ENCODE data around the gene EDA.

EDA gene

DNA sequence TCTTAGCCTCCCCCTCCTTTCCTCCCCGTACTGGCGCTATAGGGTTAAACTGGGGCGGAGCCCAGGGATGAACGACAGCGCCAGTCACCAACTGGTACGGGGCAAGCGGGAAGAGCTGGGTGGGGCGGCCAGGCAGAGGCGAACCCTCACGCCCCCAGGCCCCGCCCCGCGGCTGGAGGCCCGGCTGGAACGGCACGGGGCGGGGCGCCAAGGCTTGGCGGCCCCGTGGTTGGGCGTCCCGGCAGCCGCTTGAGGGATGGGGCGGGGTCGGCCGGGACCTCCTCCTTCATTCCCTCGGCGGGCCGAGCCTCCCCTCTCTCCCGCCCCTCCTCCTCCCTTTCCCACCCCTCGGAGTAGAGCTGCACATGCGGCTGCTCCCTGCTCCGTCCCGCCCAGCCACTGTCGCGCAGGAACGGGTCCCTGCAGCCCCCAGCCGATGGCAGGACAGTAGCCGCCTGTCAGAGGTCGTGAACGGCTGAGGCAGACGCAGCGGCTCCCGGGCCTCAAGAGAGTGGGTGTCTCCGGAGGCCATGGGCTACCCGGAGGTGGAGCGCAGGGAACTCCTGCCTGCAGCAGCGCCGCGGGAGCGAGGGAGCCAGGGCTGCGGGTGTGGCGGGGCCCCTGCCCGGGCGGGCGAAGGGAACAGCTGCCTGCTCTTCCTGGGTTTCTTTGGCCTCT, at the start of gene EDA:
Gene EDA (plus strand): TSS at position 335 of the 678 bp plus-strand sequence.
- DNase-seq = peak; percentile 54

DNA sequence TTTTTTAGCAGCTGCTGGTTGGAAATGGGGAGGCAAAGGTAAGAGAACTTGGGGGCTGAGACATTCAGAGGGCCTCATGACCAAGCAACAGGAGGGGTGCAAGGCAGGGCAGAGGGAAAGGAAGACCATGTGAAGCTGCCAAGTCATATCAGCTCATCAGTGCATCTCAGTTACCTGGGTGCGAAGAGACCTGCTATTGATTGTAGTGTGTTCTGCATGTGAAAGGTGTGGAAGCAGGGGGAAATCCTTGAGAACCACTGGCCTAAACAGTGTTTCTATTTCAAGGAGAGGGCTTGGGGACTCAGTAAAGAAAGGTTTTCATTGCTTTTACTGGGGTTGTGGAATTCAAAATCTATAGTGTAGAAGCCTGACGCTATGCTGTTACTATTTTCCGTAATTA, 47.1 kb upstream of the EDA start:
- DNase-seq = no peak

DNA sequence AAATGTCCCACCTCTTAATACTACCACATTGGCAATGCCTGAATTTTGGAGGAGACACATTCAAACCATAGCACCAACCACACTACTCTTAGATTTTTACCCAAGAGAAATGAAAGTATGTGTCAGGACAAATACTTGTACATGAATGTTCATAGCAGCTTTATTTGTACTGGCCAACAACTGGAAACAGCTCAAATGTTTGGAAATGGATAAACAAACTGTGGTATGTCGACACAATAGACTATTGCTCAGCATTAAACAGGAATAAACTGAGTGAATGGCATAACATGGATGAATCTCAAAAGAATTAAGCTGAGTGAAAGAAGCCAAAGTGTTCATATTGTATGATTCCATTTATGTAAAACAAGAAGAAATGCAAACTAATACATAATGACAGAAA, 18.5 kb upstream of the EDA start:
- no peak for DNase-seq

DNA sequence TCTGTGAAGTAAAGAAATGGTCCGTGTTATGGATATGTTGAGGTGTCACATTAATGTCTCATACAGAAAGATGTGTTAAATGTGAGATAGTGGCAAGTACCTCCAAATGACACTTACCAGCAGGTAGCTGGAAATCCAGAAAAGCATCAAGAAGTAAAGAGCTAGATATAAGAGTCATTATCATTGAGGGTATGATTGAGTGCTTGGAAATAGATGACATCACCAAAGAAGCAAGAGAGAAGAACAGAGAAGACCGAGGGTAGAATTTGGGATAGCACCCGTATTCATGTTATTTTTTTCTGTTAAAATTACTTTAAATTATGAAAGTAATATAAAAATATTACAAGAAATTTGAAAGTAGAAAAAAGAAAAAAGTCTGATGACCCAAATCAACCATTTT, 15.7 kb upstream of the EDA start:
- DNase-seq = no peak

DNA sequence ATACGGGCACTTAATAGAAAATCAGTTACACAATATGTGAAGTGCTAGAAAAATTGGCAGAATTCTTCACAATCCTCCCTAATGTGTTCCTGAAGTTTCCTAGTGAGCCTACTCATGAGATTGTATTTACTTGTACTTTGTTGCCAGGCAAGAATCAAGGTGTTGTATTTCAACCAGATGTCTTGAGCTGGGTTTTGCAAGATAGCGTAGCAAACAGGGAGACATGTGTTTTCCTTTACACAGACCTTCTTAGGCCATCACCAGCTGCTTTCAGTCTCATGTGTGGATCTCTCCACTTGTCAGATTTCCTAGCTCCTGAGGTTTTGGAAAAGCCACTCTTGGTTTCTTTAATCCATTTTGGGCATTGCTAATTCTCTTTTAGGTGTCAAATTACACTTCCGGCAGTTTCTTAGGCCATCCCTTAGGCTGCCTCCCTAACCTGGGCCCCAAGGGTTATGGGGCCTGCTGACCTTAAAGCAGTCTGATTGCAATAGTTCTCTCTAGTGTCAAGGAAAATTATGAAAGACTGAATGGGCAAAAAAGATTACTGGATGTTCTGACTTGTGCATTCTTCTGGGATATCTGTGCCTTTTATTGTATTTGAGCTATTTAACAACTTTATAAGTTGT, 12.2 kb upstream of the EDA start:
- DNase-seq = no peak

DNA sequence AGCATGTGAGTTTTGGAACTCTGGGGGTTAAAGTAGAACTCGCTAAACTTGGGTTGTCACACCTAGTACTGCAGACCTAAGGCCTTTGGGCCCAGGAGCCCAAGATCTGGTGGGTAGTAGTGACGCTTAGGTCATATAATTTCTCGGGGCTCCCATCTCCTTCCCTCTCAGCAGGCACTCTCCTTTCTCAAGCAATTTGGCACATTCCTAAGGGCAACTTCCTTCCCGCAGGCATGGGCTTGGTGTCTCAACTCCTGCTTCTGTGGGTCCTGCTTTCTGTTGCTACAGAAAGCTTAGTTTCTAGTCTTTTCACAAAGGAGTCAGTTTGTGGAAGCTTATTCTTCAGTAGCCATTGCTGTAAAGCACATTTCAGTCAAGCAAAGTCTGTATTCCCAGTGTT, 10.4 kb upstream of the EDA start:
- DNase-seq = no peak

DNA sequence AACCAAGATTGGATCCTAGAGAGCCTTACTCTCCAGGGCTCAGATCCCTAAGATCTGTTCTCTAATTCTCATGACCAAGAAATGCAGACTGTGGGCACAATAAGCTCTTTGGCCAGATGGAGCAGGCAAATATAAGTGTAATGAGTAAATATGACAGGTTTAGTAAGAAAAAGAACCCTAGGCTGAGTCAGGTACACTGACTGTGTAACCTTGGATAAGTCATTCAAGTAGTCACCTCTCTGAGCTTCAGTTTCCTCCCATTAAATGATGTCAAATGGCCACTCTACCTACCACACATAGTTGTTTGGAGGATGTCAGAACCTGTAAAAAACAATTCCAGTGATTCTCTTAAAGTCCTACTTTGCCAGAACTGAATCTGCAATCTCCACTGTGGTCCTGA, 8.3 kb upstream of the EDA start:
- no peak for DNase-seq

DNA sequence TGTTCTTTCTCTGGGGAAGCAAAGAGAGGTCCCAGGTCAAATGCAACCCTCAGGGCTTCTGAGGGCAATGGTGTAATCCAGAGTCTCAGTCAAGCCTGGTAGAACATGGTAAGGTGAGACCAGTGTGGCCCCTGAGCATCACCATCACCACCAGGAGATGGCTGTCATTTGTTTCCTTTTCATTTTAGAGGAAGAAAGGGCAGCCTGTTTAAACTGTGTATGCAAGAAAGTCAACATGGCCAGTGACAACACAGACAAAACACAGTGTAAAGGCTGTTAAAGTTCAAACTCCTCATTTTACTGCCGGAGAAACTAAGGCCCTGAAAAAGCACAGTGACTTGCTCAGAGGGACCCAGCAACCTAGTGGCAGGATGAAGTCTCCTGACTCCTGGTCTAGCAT, 2.0 kb upstream of the EDA start:
- DNase-seq = no peak

DNA sequence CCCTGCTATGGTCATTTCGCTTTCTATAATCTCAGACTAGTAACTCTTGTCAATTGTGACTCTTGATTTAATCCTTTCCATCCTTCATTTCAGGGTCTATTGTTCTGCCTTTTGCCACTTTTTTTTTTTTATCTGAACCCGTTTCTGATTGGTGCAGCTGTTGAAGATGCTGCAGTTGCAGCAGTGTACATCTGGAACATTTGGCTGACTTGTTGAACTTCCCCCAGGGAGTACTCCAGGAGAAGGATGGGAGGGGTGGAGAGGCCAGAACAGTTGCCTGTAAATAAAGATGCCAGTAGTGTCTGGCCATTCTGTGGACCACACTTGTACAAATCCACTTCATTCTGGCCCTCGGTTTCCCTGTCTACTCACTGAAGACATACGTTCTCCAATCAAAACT, 1.0 kb upstream of the EDA start:
- DNase-seq = no peak

DNA sequence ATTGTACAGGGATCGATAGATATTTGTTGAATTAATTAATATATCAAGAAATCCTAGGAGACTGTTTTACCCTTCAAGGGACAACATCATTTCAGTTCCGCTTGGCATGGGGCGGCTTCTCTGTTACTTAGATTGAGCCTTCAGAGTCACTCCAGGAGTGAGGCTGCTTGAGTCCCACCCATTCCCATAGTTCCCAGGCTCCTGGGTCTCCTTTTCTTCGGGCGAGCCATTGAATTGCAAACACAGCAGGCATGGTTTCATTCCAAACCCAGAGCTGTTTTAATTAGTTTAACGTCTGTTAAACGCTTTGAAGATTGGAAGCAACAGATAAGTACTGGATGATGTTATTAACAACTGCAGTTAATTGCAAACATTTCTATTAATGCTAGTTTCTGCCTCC, 571 bp upstream of the EDA start:
- DNase-seq = no peak

DNA sequence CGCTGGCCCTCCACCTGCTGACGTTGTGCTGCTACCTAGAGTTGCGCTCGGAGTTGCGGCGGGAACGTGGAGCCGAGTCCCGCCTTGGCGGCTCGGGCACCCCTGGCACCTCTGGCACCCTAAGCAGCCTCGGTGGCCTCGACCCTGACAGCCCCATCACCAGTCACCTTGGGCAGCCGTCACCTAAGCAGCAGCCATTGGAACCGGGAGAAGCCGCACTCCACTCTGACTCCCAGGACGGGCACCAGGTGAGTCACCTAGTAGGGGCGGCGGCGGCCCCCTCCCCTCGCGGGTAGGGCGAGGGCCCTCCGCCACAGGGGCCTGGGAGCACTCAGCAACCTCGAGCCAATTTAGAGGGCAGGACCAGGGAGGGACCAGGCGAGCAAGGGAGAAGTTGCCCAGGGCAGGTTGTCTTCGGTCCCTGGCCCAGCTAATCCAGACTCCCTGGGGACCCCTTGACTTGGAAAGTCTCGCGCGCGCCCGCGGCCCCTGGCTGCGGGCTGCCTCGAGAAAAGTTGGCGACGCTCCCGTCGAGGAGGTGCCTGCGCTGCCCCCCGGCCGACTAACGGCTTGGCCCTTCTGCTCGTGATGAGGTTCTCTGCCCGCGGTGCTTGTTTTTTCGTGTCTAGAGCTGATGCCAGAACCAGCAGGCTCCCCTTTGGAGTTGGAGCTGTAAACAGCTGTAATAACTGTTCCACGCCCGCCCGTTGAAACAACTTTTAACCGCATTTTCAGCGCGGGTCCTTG, 717 bp downstream of the EDA start:
- DNase-seq = peak; percentile 29

DNA sequence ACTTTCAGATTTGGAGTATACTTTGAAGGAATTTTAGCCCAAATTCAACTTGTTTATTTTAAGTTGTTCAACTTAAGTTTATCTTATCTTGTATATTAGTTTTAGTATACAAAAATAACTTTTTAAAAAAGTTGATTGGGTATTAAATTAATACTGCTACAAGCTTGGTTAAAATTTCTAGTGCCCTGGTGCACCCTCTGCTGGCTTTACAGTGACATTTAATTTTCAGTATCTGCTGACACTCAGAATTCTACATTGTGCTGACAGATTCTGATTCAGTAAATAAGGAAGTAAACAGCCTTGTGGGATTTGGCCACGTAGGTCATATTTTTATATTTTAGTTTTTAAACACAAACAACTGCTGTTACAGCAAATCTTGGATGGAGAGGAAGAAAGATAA, 2.9 kb downstream of the EDA start:
- DNase-seq = no peak

DNA sequence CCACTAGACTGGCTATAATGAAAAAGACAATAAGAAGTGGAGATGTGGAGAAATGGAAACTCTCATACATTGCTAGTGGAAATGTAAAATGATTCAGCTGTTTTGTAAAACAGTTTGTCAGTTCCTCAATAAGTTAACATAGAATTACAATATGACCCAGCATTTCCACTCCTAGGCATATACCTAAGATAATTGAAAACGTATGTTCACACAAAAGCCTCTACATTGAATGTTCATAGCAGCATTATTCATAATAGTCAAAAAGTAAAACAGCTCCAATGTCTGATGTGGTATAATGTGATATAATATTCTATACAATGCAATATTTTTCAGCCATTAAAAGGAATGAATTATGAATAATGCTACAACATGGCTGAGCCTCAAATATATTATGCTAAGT, 10.2 kb downstream of the EDA start:
- DNase-seq = no peak

DNA sequence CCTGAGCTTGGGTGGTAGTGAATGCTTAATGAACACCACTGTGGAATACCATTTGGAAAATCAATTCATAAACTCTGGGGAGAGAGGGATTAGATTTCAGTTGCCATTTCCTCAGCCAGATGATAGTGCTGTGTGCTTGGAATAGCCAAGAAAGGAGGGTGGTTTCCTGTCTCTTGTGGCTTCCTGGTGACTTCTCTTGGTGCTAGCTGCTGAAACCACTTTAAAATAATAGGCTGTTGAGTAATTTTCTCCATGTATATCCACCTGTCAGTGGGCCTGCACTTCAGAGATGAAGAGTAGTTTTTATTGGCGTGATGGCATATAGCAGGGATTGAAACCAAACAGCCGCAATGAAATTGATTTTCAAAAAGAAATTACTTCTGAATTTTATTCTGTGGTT, 11.8 kb downstream of the EDA start:
- no peak for DNase-seq

DNA sequence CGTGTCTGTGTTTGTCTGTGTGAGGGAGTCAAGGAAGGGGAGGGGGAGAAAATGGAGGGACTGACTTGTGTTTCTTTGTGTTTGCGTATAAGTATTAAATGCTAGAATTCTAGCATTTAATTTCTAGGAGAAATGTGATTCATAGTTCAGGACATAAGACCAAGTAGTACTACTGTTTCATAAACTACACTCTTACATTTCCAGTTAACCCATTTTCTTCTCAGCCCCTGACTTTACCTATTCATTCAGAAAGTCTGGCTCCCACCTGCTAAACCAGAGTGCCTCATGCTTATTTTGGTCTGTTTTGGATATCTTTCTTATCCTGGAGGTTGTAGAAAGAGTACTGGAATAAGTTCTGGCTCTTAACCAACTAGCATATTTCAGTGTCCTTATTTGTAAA, 14.2 kb downstream of the EDA start:
- no peak for DNase-seq

DNA sequence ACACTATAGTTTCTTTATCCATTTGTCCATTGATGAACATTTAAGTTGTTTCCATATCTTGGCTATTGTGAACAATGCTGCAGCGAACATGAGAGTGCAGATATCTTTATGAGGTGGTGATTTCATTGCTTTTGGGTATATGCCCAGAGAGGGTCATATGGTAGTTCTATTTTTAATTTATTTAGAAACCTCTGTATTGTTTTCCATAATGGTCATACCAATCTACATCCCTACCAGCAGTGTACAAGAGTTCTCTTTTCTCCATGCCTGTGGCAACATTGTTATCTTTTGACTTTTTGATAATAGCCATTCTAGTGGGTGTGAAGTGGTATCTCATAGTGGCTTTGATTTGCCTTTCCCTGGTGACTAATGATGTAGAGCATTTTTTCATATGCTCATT, 48.8 kb downstream of the EDA start:
- DNase-seq = no peak

DNA sequence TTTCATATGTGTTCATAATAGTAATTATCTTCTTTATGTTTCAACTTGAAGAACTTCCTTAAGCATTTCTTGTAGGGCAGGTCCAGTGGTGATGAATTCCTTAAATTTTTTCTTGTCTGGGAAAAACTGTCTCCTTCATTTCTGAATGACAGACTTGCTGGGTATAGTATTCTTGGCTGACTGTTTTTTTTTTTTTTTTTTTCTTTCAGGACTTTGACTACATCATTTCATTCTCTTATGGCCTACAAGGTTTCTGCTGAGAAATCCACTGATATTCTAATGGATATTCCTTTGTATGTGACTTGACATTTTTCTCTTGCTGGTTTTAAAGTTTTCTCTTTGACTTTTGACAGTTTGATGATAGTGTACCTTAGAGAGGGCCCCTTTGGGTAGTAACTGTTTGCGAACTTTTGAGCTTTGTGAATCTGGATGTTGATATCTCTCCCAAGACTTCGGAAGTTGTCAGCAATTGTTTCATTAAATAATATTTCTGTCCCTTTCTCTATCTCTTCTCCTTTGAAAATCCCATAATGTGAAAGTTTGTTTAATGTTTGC, 54.2 kb downstream of the EDA start:
- no peak for DNase-seq

DNA sequence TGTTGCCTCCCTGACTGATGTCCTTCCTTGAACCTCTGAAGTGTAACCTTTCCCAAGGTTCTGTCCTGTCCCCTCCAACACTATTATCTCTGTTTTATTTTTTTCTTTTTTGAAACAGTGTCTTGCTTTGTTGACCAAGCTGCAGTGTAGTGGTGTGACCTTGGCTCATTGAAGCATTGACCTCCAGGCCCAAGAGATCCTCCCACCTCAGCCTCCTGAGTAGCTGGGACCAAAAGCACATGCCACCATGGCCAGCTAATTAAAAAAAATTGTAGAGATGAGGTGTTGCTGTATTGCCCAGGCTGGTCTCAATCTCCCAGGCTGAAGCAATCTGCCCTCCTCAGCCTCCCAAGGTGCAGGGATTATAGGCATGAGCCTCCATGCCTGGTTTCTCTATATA, 59.0 kb downstream of the EDA start:
- no peak for DNase-seq

DNA sequence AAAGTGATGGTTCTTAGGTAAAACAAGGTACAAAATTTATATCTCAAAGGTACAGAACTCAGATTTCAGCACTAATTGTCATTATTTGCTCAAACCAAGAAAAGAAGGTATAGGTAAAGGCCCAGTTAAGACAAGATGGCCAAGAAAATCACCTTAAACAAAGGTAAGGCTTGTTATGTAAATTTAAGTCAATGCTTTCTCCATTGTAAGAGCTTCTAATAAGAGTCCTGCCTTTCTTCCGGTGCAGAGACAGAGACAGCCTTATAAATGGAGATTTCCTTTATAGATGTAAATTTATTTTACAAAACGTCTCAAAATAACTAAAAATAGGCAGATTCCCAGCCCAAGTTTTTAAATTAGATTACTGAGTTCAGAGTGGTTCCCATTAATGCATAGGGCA, 89.9 kb downstream of the EDA start:
- no peak for DNase-seq

DNA sequence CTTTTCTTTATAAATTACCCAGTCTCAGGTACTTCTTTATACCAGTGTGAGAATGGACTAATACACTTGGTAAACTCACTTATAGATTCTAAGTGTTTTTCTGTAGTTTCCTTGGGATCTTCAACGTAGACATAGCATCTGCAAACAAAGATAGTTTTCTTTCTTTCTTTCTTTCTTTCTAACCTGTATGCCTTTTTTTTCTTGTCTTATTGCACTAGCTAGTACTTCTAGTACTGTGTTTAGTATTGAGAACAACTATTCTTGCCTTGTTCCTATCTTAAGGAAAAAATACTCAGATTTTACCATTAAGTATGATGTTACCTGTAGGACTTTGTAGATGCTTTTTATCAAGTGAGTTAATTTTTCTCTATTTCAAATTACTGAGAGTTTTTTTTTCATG, 102.2 kb downstream of the EDA start:
- DNase-seq = no peak

DNA sequence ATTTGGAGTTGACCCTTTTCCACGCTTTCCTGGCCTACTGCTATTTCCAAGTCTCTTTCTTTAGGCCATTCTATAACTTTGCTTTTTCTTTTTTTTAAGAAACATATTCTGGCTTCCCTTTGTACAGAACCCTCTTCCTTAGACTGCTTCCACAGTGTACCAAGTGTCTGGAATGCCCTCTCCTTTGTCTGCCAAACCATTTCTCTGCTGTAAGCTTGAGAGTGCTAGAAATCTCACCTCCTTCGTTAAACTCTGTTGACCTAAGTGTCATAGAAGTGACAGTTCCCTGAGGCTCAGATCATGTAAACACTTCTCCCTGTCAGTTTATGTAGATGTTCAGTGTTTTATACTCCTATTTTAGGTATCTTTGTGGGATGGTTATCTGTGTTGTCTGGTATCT, 108.4 kb downstream of the EDA start:
- no peak for DNase-seq

DNA sequence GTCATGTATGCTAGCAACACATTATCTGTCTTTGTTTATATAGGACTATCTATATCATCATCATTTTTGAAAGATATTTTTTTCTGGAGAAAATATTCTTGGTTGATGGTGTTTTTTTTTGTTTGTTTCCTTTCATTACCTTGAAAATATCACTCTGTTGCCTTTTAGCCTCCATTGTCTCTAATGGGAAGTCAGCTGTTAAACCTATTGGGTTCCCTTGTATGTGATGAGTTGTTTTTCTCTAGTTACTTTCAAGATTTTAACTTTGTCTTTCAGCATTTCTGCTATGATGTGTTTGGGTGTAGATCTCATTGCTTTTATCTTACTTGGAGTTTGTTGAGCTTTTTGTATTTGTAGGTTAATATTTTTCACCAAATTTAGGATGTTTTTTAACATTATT, 124.4 kb downstream of the EDA start:
- DNase-seq = no peak

DNA sequence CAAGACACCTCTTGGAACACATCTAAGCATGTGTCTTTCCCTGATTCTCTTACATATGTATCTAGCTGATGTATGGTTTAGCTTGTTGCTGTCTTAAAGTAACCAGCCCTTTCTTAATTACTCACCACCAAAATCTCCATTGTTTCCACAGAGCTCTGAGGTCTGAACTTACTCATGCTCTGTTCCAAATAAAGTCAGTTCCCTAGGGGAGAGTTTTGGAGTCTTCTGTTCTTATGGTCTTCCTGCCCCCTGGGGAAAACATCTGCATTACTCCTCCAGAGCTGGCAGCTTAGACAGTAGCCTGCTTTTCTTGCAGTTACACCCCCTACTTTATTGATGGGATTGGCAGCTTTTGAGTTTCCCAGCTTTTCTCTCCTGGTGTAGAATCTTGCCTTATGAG, 125.8 kb downstream of the EDA start:
- DNase-seq = no peak

DNA sequence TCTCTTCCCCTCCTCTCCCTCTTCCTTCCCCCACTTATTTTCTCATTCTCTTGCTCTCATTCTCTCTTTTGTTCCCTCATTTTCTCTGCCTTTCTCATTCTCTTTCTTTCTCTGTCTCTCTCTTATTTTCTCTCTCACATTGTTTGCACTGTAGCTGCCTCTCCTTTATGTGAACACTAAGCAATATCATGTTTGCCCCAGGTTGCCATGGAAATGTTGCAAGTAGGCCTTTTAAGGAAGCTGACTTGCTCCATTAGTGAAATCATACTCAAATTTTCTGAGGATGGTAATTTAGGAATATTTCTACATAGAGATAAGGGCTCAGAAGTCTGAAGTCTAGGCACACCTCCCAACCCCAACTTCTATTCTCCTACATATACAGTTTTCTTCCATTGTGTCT, 130.1 kb downstream of the EDA start:
- DNase-seq = no peak

All from activated CD4-positive, CD25-positive, alpha-beta regulatory T cell treated with anti-CD3 and anti-CD28 coated beads, Interleukin-2, amount 50 U/mL, for 72 hours (primary cell).